OCI-LY7 (cell line): ENCODE measurements around the gene CPD. TPM values are rescaled to one million over a fixed set of nuclear protein-coding genes. Genes with fewer than 3 reads are reported as not detected.

ENCODE experiments used
- BruUV-seq: library from RNA; stranded (reverse); fragments of 400-500 nt; replicated peaks from 2 replicates; lab custom pipeline; 2021; lab: Mats Ljungman, UMichigan
- CTCF ChIA-PET: fragments of 300-600 bp; sonication (Branson Sonifier 250); formaldehyde crosslinking; loops from one replicate; lab custom pipeline; 2022; ENCODE audit warnings: antibody characterized with exemption; ENCODE audit not compliant: unreplicated experiment; lab: Charles Lee
- POLR2A ChIA-PET: fragments of 300-600 bp; sonication (Branson Sonifier 250); formaldehyde crosslinking; loops from one replicate; lab custom pipeline; 2022; ENCODE audit warnings: antibody characterized with exemption; lab: Charles Lee
- DNase-seq: peaks from one replicate; pipeline ENCODE4 v3.0.0-alpha.2; 2015; ENCODE audit warnings: low spot score
- H2AFZ ChIP-seq: fragments of 200-600 bp; sonication (generic), shearing (Covaris generic); 2 replicates; pipeline ENCODE4 v1.6.1; 2014; ENCODE audit warnings: mild to moderate bottlenecking, antibody characterized with exemption, low read length, moderate library complexity
- H3K27ac ChIP-seq: fragments of 200-600 bp; sonication (generic); 2 replicates; pipeline ENCODE4 v1.5.1; 2014; ENCODE audit warnings: mixed run types, low read depth, mild to moderate bottlenecking, moderate library complexity, low read length, inconsistent platforms; ENCODE audit not compliant: poor library complexity, severe bottlenecking
- H3K36me3 ChIP-seq: fragments of 200-600 bp; sonication (generic); 2 replicates; pipeline ENCODE4 v1.6.1; 2014; ENCODE audit warnings: mild to moderate bottlenecking, antibody characterized with exemption, low read length, moderate library complexity, mixed read lengths; ENCODE audit not compliant: insufficient read depth
- H3K4me1 ChIP-seq: fragments of 200-600 bp; sonication (generic); 2 replicates; pipeline ENCODE4 v1.5.1; 2014; ENCODE audit warnings: mild to moderate bottlenecking, low read length; ENCODE audit not compliant: insufficient read depth, poor library complexity, severe bottlenecking
- H3K4me2 ChIP-seq: fragments of 200-600 bp; sonication (generic); 2 replicates; pipeline ENCODE4 v1.6.1; 2014; ENCODE audit warnings: mild to moderate bottlenecking, low read length
- H3K4me3 ChIP-seq: fragments of 200-600 bp; sonication (generic); 2 replicates; pipeline ENCODE4 v1.5.1; 2014; ENCODE audit warnings: mild to moderate bottlenecking, low read depth, low read length; ENCODE audit not compliant: poor library complexity, severe bottlenecking
- H3K79me2 ChIP-seq: fragments of 200-600 bp; sonication (generic); 2 replicates; pipeline ENCODE4 v1.6.1; 2016; ENCODE audit warnings: low read depth, mild to moderate bottlenecking, low read length, moderate library complexity, mixed read lengths; ENCODE audit not compliant: insufficient read depth
- H3K9me2 ChIP-seq: fragments of 200-600 bp; sonication (generic); 2 replicates; pipeline ENCODE4 v1.6.1; 2016; ENCODE audit warnings: mild to moderate bottlenecking, low read length, mixed read lengths; ENCODE audit not compliant: insufficient read depth
- H3K9me3 ChIP-seq: fragments of 200-600 bp; sonication (generic); 2 replicates; pipeline ENCODE4 v1.6.1; 2014; ENCODE audit warnings: mild to moderate bottlenecking, mixed run types, low read length, mixed read lengths
- H4K20me1 ChIP-seq: fragments of 200-600 bp; sonication (generic); 2 replicates; pipeline ENCODE4 v1.6.1; 2014; ENCODE audit warnings: mild to moderate bottlenecking, antibody characterized with exemption, low read length, moderate library complexity, mixed read lengths; ENCODE audit not compliant: insufficient read depth
- CTCF ChIP-seq: fragments of 200-600 bp; sonication (generic); conservative IDR thresholded peaks from 2 replicates; pipeline ENCODE4 v1.5.1; 2014; ENCODE audit warnings: mild to moderate bottlenecking, antibody characterized with exemption, low read length, moderate library complexity, mixed read lengths
- EZH2phosphoT487 ChIP-seq: fragments of 200-600 bp; sonication (generic); IDR thresholded peaks from 2 replicates; pipeline ENCODE4 v1.6.1; 2018; ENCODE audit warnings: low read depth, borderline replicate concordance, mild to moderate bottlenecking, mixed run types, antibody characterized with exemption, low read length, moderate library complexity, mixed read lengths
- intact Hi-C: fragments of 100-400 bp; cut with micrococcal nuclease; formaldehyde crosslinking; loops from one replicate; pipeline ENCODE4 v1.10.0; 2022; ENCODE audit not compliant: unreplicated experiment
- total RNA-seq, 2 experiments: library from RNA; depleted of rRNA in 1 of 2; stranded (reverse); fragments of >200 nt in 1 of 2; shearing (Covaris generic) in 1 of 2; gene quantifications; 2 replicates each; pipeline ENCODE4 v1.2.3, GENCODE V29; 2014 to 2022

CPD gene
- total RNA-seq, 2 experiments from 2014 or later: 16.4 to 24.0 TPM

GRCh38 chr17:30361766-30362279 lies 16.9 kb upstream of the CPD start:
- intact Hi-C loops: no loop called here

DNA sequence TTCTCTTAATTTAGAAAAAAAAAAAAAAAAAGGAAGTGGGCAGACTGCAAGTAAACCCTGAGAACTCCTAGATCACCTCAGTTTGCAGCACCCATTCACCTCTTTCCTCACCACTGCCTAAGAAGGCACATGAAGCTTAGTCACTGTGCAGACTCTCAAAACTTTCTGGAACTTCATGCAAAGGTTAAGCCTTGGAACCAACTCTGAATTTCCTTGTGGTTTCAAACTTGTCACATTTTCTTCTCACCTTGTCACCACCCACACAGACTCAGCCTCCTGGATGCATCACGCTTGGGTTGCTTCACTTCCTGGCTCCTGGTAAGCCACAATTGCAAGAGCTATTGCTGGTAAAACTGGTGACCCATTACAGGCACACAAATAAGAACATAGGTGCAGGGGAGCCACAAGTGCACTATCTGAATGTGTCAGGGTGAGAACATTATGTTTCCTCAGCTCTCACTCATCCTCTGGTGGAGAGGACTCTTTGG lies 15.0 kb upstream of the CPD start:
- Histone ChIP-seq H3K27ac (peak overlapping the region; percentile 47), H3K4me2 (peak overlapping the region; percentile 77), H3K79me2 (no peaks in the 10 kb centered on the region), H3K9me3 (peaks cover 11% of the 10 kb centered on the region; the same call in 1 of the 2 replicates), H3K36me3 (no peaks in the 10 kb centered on the region), H3K4me1 (peaks cover 15% of the 10 kb centered on the region), H4K20me1 (no peaks in the 10 kb centered on the region), H3K9me2 (no peaks in the 10 kb centered on the region), H3K4me3 (peak overlapping the region; percentile 31), H2AFZ (peak overlapping the region; percentile 54; the same call in 1 of the 2 replicates)
- intact Hi-C loops: no loop called here
- TF ChIP-seq CTCF (no peak), EZH2phosphoT487 (no peak)
- peak; percentile 68 for DNase-seq
- no TSS peak for BruUV-seq
- POLR2A ChIA-PET: interaction anchor here (0.6 to 1.1 kb wide), 8 partner anchors 9 to 362 kb away, joined by 3 to 6 read pairs (median 4); no protein-coding TSS in a partner anchor
- CTCF ChIA-PET: interaction anchor here (0.6 kb wide), 1 partner anchor 10 kb away, joined by 3 read pairs; no protein-coding TSS in a partner anchor

More at GRCh38 chr17:30361766-30362279, 16.9 kb upstream of the CPD start:
- no peaks in the 10 kb centered on the region for H3K36me3 ChIP-seq
- no peak overlapping the region for H3K4me2 ChIP-seq
- peaks cover 15% of the 10 kb centered on the region for H3K4me1 ChIP-seq
- peaks cover 11% of the 10 kb centered on the region; the same call in 1 of the 2 replicates for H3K9me3 ChIP-seq
- ChIA-PET POLR2A (interaction anchor here (0.5 to 0.7 kb wide), 2 partner anchors 223 to 983 kb away, joined by 3 read pairs; no protein-coding TSS in a partner anchor), CTCF (no interaction called here)
- no peaks in the 10 kb centered on the region for H4K20me1 ChIP-seq
- TF ChIP-seq EZH2phosphoT487: no peak
- no peak overlapping the region for H3K27ac ChIP-seq
- DNase-seq: peak; percentile 20
- H3K4me3 ChIP-seq: no peak overlapping the region
- H3K79me2 ChIP-seq: no peaks in the 10 kb centered on the region
- H3K9me2 ChIP-seq: no peaks in the 10 kb centered on the region
- no peak overlapping the region for H2AFZ ChIP-seq
- BruUV-seq: no TSS peak

- Histone ChIP-seq H3K27ac (no peak overlapping the region), H3K4me2 (no peak overlapping the region), H3K36me3 (no peaks in the 10 kb centered on the region), H3K4me3 (no peak overlapping the region), H3K4me1 (peaks cover 15% of the 10 kb centered on the region), H2AFZ (no peak overlapping the region), H3K79me2 (no peaks in the 10 kb centered on the region), H4K20me1 (no peaks in the 10 kb centered on the region), H3K9me2 (no peaks in the 10 kb centered on the region), H3K9me3 (peaks cover 6% of the 10 kb centered on the region; the same call in 1 of the 2 replicates)
- intact Hi-C loops: no loop called here
- ChIA-PET CTCF (no interaction called here), POLR2A (no interaction called here)
- DNase-seq: no peak
- TF ChIP-seq EZH2phosphoT487 (no peak), CTCF (no peak)
- BruUV-seq: no TSS peak
Measured at GRCh38 chr17:30366536-30366935, 12.2 kb upstream of the CPD start.
